Right lobe of liver (tissue), 6 donors: ENCODE measurements around the gene KRT38. TPM values are rescaled to one million over a fixed set of nuclear protein-coding genes. Genes with fewer than 3 reads are reported as not detected.
A peak's percentile ranks its signal among the peaks of the same experiment; 100 is the strongest.

Experiments used
- ATAC-seq, 4 donors: fragments of 200-7000 bp; cut with Tn5 transposase; one replicate each; pipeline ENCODE4 v1.9.1; 2020; ENCODE audit warnings: mild to moderate bottlenecking in 4 of 4, moderate library complexity in 4 of 4
- DNase-seq, 3 donors: peaks; one replicate each; pipeline ENCODE4 v3.0.0-alpha.2; 2020
- H3K27ac ChIP-seq, 3 donors: fragments of 200-600 bp; one replicate each; pipeline ENCODE4 v1.8.0; 2022
- H3K27me3 ChIP-seq, 2 donors: fragments of 200-600 bp; one replicate each; pipeline ENCODE4 v1.8.0; 2022
- H3K36me3 ChIP-seq, 4 donors: fragments of 200-600 bp; sonication (generic) in 1 of 4; one replicate each; pipeline versions ENCODE4 v1.5.1 to v1.8.0; 2017 to 2022; ENCODE audit warnings: control low read depth in 1 of 4
- H3K4me1 ChIP-seq, 4 donors: fragments of 200-600 bp; sonication (generic) in 1 of 4; one replicate each; pipeline versions ENCODE4 v1.5.1 to v1.8.0; 2017 to 2022; ENCODE audit warnings: control low read depth in 1 of 4
- H3K4me3 ChIP-seq, 3 donors: fragments of 200-600 bp; one replicate each; pipeline ENCODE4 v1.8.0; 2022
- H3K9me3 ChIP-seq, 4 donors: fragments of 200-600 bp; sonication (generic) in 1 of 4; one replicate each; pipeline versions ENCODE4 v1.5.1 to v1.8.0; 2017 to 2022; ENCODE audit warnings: control low read depth in 1 of 4
- CTCF ChIP-seq, 4 donors: fragments of 200-600 bp in 3 of 4; fragments of 450-650 bp in 1 of 4; IDR thresholded peaks; one replicate each; pipeline versions ENCODE4 v1.5.1 to v1.8.0; 2016 to 2022; ENCODE audit warnings: antibody characterized with exemption in 4 of 4, mild to moderate bottlenecking in 2 of 4
- POLR2A ChIP-seq: fragments of 450-650 bp; IDR thresholded peaks from one replicate; pipeline ENCODE4 v1.6.1; 2017; ENCODE audit warnings: antibody characterized with exemption, mild to moderate bottlenecking
- WGBS: methylation state at CpG from one replicate; pipeline ENCODE4 v1.1.6; 2018; ENCODE audit warnings: low coverage, low lambda C conversion rate; ENCODE audit not compliant: insufficient coverage; ENCODE audit errors: missing lambda C conversion rate; 5-methylcytosine and 5-hydroxymethylcytosine counted together
- intact Hi-C, 2 donors: fragments of 100-400 bp; cut with DNase I; formaldehyde crosslinking; loops; one replicate each; pipeline versions ENCODE4 v1.11.2 to v1.14.1; 2022
- total RNA-seq, 6 experiments: library from RNA; depleted of rRNA in 2 of 6; stranded (reverse); fragments of >200 nt in 2 of 6; fragmentation: NEBNext Ultra II Directional in 3 of 6; extraction: Animal tissue kit (Norgen Biotek cat#: 25700) in 3 of 6; gene quantifications; one replicate each; pipeline versions ENCODE4 v1.1.0 to v1.2.4, GENCODE V29; 2016 to 2023
- donor health status: DM: no; HTN: yes; CAD: no.
- donor health status: DM: no; HTN: no; CAD: no.
- donor health status: DM: no; HTN: no; CAD: no.
- donor health status: DM: no; HTN: yes; CAD: no.
- donor health status: DM: no; HTN: yes; CAD: no.

KRT38 gene
- total RNA-seq, 6 experiments from 2014 or later, result not detected

- no peaks in the 10 kb centered on the region for H3K36me3 ChIP-seq
- ATAC-seq (no peak), DNase-seq (no peak)
- H3K27ac ChIP-seq, result no peak overlapping the region
- H3K27me3 ChIP-seq, result no peaks in the 10 kb centered on the region
- no peak for TF ChIP-seq CTCF (IDR thresholded peaks at IDR 0.05)
- TF ChIP-seq POLR2A, result no peak
- H3K4me1 ChIP-seq, result no peaks in the 10 kb centered on the region
- H3K9me3 ChIP-seq, result no peaks in the 10 kb centered on the region
- intact Hi-C loops, result no loop called here
- WGBS, result 100% methylated on average over 2 of the region's 10 CpGs
- no peak overlapping the region for H3K4me3 ChIP-seq
Measured at GRCh38 chr17:41393826-41394225, 47.0 kb downstream of the KRT38 start.

- Histone ChIP-seq H3K27ac (no peak overlapping the region), H3K4me3 (no peak overlapping the region), H3K36me3 (no peaks in the 10 kb centered on the region), H3K9me3 (no peaks in the 10 kb centered on the region), H3K4me1 (no peaks in the 10 kb centered on the region), H3K27me3 (no peaks in the 10 kb centered on the region)
- ATAC-seq, result peak; percentile 33 to 62 (median 44)
- TF ChIP-seq POLR2A, result no peak
- intact Hi-C loops, result no loop called here
- no peak for DNase-seq
- 40% methylated on average over 4 of the region's 5 CpGs for WGBS
Measured at GRCh38 chr17:41393294-41393693, 47.5 kb downstream of the KRT38 start.

GRCh38 chr17:41392278-41392677 lies 48.5 kb downstream of the KRT38 start:
- ATAC-seq (peak in 2 of 4 donors; percentile 58 to 61), DNase-seq (no peak)
- H3K4me1 ChIP-seq, result no peaks in the 10 kb centered on the region
- H3K9me3 ChIP-seq, result no peaks in the 10 kb centered on the region
- 82% methylated on average over 1 of the region's 1 CpG for WGBS
- no peaks in the 10 kb centered on the region for H3K27me3 ChIP-seq
- H3K27ac ChIP-seq, result no peak overlapping the region
- no peaks in the 10 kb centered on the region for H3K36me3 ChIP-seq
- intact Hi-C loops, result no loop called here
- no peak overlapping the region for H3K4me3 ChIP-seq
- TF ChIP-seq CTCF (IDR thresholded peaks at IDR 0.05) (no peak), POLR2A (no peak)

GRCh38 chr17:41391535-41391934 lies 49.2 kb downstream of the KRT38 start:
- H3K4me1 ChIP-seq, result no peaks in the 10 kb centered on the region
- DNase-seq, result no peak
- H3K4me3 ChIP-seq, result no peak overlapping the region
- intact Hi-C loops, result no loop called here
- H3K27ac ChIP-seq, result no peak overlapping the region
- no peak for TF ChIP-seq CTCF (IDR thresholded peaks at IDR 0.05)
- no peak for TF ChIP-seq POLR2A
- no peaks in the 10 kb centered on the region for H3K27me3 ChIP-seq
- WGBS, result 41% methylated on average over 2 of the region's 2 CpGs
- ATAC-seq, result no peak
- no peaks in the 10 kb centered on the region for H3K9me3 ChIP-seq
- H3K36me3 ChIP-seq, result no peaks in the 10 kb centered on the region

GRCh38 chr17:41390411-41390938 lies 50.3 kb downstream of the KRT38 start:
- TF ChIP-seq POLR2A, result no peak
- no peak for TF ChIP-seq CTCF (IDR thresholded peaks at IDR 0.05)
- Histone ChIP-seq H3K36me3 (no peaks in the 10 kb centered on the region), H3K4me3 (no peak overlapping the region), H3K9me3 (no peaks in the 10 kb centered on the region), H3K27ac (no peak overlapping the region), H3K4me1 (no peaks in the 10 kb centered on the region), H3K27me3 (no peaks in the 10 kb centered on the region)
- ATAC-seq (no peak), DNase-seq (no peak)
- WGBS, result 46% methylated on average over 7 of the region's 7 CpGs
- intact Hi-C loops, result no loop called here
